Fibroblast of lung (primary cell): ENCODE results near the gene LOXL3.

Experiments
- EZH2 ChIP-seq: IDR thresholded peaks from 2 replicates; pipeline ENCODE4 v1.5.1; 2012; ENCODE audit warnings: low read length, control low read depth, mild to moderate bottlenecking; ENCODE audit errors: missing control alignments
- TF ChIP-seq, protein P1 (sequence below), 2 donors: IDR thresholded peaks in 1 of 2; conservative IDR thresholded peaks in 1 of 2; 1 replicate in 1 of 2; 2 replicates in 1 of 2; pipeline ENCODE4 v1.5.1; 2011 to 2012; ENCODE audit warnings: low read length in 2 of 2, control low read depth in 1 of 2, inconsistent platforms in 1 of 2, low read depth in 1 of 2, mild to moderate bottlenecking in 1 of 2

DNA sequence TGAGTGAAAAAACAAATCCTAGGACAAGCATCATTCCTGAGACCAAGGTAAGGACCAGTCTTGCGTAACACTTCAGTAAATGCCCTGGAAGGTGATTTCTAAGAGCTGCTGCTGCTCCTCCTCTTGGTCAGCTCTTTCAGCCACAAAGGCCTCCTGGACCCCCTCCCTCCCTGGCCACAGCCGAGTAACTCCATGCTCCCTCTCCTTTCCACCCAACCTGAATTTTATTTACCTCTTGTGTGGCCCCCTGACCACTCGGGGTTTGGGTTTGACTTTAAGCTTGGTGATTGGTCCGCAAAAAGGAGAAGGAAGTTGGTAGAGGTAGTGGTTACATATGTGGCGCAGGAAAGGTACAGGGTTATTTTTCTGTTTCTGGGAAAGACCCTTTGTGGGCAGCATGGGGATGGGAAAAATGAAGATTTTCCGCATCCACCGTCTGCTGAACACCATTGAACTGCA is 14.8 kb downstream of the LOXL3 start:
- TF ChIP-seq, protein P1, sequence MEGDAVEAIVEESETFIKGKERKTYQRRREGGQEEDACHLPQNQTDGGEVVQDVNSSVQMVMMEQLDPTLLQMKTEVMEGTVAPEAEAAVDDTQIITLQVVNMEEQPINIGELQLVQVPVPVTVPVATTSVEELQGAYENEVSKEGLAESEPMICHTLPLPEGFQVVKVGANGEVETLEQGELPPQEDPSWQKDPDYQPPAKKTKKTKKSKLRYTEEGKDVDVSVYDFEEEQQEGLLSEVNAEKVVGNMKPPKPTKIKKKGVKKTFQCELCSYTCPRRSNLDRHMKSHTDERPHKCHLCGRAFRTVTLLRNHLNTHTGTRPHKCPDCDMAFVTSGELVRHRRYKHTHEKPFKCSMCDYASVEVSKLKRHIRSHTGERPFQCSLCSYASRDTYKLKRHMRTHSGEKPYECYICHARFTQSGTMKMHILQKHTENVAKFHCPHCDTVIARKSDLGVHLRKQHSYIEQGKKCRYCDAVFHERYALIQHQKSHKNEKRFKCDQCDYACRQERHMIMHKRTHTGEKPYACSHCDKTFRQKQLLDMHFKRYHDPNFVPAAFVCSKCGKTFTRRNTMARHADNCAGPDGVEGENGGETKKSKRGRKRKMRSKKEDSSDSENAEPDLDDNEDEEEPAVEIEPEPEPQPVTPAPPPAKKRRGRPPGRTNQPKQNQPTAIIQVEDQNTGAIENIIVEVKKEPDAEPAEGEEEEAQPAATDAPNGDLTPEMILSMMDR (conservative IDR thresholded peaks at IDR 0.05 in 1 of 2, IDR thresholded peaks at IDR 0.05 in 1 of 2; ENCODE audit: low read depth in 1 of 2, low read length in 2 of 2) = no peak
- no peak for TF ChIP-seq EZH2
